GM12874 (cell line): ENCODE data around the gene NOLC1.

ENCODE experiments used
- TF ChIP-seq, protein P1 (sequence below): IDR thresholded peaks from 2 replicates; pipeline ENCODE4 v1.5.1; 2011; ENCODE audit warnings: low read depth, mild to moderate bottlenecking, control low read depth, low read length, moderate library complexity; ENCODE audit not compliant: insufficient read depth

NOLC1 gene

DNA sequence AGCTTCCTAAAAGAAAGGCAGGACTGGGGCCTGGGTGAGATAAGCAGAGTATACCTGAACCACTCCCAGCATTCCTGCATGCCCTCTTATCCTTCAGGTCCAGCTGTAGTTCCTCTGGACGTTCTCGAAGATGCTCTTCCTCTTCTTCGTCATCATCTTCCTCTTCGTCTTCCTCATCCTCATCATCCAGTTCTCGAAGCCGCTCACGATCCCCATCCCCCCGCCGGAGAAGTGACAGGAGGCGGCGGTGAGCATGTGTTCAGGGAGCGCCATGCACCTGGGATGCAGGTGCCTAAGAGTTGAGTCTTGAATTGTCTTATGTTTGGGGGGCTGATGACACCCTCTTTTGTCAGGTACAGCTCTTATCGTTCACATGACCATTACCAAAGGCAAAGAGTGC lies 3.9 kb upstream of the NOLC1 start:
- TF ChIP-seq, protein P1, sequence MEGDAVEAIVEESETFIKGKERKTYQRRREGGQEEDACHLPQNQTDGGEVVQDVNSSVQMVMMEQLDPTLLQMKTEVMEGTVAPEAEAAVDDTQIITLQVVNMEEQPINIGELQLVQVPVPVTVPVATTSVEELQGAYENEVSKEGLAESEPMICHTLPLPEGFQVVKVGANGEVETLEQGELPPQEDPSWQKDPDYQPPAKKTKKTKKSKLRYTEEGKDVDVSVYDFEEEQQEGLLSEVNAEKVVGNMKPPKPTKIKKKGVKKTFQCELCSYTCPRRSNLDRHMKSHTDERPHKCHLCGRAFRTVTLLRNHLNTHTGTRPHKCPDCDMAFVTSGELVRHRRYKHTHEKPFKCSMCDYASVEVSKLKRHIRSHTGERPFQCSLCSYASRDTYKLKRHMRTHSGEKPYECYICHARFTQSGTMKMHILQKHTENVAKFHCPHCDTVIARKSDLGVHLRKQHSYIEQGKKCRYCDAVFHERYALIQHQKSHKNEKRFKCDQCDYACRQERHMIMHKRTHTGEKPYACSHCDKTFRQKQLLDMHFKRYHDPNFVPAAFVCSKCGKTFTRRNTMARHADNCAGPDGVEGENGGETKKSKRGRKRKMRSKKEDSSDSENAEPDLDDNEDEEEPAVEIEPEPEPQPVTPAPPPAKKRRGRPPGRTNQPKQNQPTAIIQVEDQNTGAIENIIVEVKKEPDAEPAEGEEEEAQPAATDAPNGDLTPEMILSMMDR, result no peak

DNA sequence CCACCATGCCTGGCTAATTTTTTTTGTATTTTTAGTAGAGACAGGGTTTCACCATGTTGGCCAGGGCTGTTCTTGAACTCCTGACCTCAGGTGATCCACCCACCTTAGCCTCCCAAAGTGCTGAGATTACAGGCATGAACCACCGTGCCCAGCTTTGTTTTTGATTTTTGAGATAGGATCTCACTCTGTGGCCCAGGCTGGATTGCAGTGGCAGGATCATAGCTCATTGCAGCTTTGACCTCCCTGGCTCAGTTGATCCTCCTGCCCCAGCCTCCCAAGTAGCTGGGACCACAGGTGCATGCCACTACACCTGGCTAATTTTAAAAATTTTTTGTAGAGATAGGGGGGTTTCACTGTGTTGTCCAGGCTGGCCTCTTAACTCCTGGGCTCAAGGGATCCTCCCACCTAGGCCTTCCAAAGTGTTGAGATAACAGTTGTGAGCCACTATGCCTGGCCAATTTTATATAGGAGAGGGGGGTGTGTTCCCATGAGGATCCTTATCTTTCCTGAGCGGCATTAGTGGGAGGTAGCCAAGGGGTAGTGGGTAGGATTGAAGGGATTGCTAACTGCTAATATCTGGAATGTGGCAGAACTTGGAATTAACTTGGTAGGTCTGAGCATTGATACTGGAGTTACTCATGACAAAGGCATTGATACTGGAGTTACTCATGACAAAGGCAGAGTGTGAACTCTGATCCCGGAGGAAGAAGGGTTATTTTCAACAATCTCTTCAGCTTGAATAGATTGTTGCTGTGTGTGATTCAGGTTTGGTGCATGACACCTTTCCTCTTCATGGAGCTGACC lies 1.0 kb upstream of the NOLC1 start:
- TF ChIP-seq, protein P1, result no peak

DNA sequence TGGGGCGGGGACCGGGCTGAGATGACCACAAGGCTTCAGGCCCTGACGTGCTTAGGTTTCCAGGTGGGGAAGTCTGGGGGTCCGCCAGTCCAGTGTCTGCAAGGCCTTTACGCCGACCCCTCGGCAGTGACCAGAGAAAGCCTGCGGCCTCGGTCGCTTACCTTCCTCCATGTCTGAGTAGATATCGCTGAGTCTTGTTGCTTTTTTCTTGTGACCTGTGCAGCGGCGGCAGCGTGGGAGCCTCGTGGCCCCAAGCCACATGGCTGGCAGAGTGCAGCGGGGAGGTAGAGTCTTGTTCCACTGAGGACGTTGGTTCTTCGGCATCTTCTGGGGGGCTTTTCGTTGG lies 329 bp downstream of the NOLC1 start:
- TF ChIP-seq, protein P1, result no peak

DNA sequence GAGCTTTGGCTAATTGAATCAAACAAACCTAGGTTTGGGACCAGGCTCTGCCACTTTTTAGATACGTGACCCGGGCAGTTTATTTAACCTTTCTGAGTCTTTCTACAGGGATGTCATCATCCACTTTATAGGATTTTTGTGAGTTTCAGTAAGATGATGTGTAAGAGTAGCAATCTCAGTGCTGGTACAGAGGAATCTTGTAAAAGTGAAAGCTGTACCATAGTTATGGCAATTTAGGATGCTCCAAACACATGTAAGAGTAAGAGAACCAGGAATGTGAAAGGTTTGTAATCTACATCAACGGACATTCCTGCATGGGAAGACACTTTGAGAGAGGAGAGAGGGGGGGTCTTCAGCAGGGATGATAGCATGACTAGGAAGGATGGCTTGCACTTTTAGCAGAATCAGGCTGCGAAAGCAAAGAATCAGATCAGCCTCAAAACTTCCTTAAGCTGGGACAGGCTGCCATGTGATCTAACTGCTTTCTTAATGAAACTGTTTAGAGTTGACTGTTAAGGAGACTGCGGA lies 968 bp downstream of the NOLC1 start:
- TF ChIP-seq, protein P1, result no peak

DNA sequence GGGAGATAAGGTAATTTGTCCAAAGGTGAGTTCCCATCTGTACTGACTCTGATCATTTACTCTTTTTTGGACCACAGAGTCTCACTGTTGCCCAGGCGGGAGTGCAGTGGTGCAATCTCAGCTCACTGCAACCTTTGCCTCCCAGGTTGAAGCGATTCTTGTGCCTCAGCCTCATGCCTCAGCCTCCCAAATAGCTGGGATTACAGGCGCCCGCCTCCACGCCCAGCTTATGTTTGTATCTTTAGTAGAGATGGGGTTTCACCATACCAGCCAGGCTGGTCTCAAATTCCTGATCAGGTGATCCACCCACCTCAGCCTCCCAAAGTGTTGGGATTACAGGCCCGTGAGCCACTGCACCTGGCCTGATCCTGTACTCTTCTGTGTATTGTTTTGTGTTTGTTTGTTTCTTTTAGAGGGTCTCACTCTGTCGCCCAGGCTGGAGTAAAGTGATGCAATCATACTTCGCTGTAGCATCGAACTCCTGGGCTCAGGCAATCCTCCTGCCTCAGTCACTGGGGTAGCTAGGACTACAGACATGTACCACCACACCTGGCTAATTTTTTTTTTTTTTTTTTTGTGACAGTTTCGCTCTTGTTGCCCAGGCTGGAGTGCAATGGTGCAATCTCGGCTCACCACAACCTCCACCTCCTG lies 2.4 kb downstream of the NOLC1 start:
- TF ChIP-seq, protein P1, result no peak

DNA sequence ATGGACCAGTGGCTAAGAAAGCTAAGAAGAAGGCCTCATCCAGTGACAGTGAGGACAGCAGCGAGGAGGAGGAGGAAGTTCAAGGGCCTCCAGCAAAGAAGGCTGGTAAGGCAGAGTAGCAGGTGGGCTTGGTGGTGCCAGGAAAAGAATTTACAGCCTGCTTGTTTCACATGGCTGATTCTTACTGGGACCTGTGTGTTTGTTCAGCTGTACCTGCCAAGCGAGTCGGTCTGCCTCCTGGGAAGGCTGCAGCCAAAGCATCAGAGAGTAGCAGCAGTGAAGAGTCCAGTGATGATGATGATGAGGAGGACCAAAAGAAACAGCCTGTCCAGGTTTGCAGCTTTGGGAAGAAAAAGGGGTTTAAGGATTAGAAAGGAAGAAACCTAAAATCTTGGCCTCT lies 5.0 kb downstream of the NOLC1 start:
- TF ChIP-seq, protein P1, result no peak

DNA sequence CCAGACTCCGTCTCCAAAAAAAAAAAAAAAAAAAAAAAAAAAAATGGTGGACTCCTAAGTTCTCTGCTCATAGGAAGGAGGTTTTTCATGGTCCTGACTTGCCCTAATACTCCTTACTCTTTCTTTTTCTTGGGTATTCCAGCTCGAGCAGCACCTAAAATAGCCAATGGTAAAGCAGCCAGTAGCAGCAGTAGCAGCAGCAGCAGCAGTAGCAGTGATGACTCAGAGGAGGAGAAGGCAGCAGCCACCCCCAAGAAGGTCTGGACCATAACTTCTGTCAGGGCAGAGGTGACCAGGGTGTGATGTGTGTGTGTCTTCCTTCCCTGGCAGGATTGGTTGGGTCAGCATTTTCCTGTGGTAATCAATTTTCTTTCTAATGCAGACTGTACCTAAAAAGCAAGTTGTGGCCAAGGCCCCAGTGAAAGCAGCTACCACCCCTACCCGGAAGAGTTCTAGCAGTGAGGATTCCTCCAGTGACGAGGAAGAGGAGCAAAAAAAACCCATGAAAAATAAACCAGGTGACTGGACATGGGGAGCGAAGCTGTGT lies 6.9 kb downstream of the NOLC1 start:
- TF ChIP-seq, protein P1, result no peak
